Endothelial cell (in vitro differentiated cells): ENCODE data around the gene AXDND1. TPM values are rescaled to one million over a fixed set of nuclear protein-coding genes. Genes with fewer than 3 reads are reported as not detected.
A peak's percentile ranks its signal among the peaks of the same experiment; 100 is the strongest.

Experiments used
- DNase-seq: peaks from one replicate; pipeline ENCODE4 v3.0.0; 2021; ENCODE audit warnings: low spot score
- H3K27ac Mint-ChIP-seq: one replicate; pipeline ENCODE4 v1.8.0; 2021; ENCODE audit warnings: mixed read lengths, inconsistent platforms; ENCODE audit not compliant: unreplicated experiment
- H3K27me3 Mint-ChIP-seq: one replicate; pipeline ENCODE4 v1.8.0; 2021; ENCODE audit warnings: mild to moderate bottlenecking, moderate library complexity, mixed read lengths, inconsistent platforms; ENCODE audit not compliant: unreplicated experiment
- H3K36me3 Mint-ChIP-seq: one replicate; pipeline ENCODE4 v1.8.0; 2021; ENCODE audit warnings: mild to moderate bottlenecking, low read depth, mixed read lengths, inconsistent platforms; ENCODE audit not compliant: unreplicated experiment
- H3K4me1 Mint-ChIP-seq: one replicate; pipeline ENCODE4 v1.8.0; 2021; ENCODE audit warnings: mild to moderate bottlenecking, mixed read lengths, inconsistent platforms; ENCODE audit not compliant: unreplicated experiment
- H3K4me3 Mint-ChIP-seq: one replicate; pipeline ENCODE4 v1.8.0; 2021; ENCODE audit warnings: mild to moderate bottlenecking, mixed read lengths, inconsistent platforms; ENCODE audit not compliant: unreplicated experiment
- H3K9me3 Mint-ChIP-seq: one replicate; pipeline ENCODE4 v1.8.0; 2021; ENCODE audit warnings: mixed read lengths, inconsistent platforms; ENCODE audit not compliant: unreplicated experiment
- long read RNA-seq: library from polyadenylated mRNA; unstranded; transcript quantifications from one replicate; pipeline ENCODE4 v2.0.0, GENCODE V29; 2020; ENCODE audit not compliant: unreplicated experiment
- total RNA-seq: library from RNA; stranded (reverse); fragmentation: NEBNext Ultra II Directional; extraction: Animal tissue kit (Norgen Biotek cat#: 25700); gene quantifications from one replicate; pipeline ENCODE4 v1.2.1, GENCODE V29; 2021; ENCODE audit not compliant: unreplicated experiment
- TF ChIP-seq, protein P1 (sequence below): fragments of 200-600 bp; sonication (generic); IDR thresholded peaks from one replicate; pipeline ENCODE4 v1.5.0; 2021; ENCODE audit warnings: antibody characterized with exemption; ENCODE audit not compliant: unreplicated experiment

Gene AXDND1, protein sequence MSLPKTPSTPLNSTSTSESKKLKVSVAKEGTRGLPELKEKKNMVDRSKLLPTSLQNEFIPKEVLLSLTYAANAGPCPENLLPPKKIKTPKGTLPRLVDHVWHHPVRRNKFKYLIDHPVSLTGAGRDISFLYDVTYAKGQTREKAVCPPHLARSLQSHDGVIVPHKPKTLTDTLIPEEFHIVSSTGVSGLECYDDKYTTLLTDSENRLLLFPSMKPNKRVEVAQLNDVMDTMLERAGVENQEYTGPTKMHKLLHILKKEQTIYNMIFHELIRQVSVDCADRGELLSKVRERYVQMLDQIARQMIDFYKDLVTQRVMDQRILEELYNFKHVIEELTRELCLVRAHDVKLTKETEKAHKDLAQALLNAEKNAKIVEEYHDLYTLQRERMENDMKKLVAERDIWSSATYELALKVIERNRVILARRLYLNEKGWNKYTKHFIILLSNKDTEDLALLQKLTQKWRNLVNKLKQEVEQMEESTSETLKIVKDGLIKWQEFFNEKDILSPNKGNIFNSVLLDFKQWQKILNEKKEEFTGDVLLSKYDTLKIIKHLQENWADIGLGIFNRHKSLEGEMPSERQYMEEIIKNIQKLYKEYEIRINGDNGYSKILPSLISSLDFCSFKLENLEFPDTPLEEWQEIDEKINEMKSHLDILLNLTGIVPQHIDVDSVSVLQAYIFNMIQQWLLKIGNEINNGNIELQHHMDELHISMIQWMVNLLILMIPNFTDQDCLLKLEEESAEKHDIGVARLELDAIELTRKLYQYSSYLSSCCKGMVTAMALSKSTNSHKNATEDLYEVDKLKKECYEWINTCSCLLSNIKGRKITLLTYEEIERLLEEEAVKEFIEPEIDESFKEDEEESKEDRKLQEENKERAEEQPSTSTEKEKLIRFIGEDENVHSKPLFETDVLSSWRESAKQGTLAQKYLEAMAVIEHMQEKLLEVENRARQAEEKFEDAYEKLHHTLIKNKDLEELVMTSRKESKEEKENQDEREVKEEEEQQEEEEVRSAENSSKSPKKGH
- total RNA-seq, result not detected
- long read RNA-seq, result 0 reads

DNA sequence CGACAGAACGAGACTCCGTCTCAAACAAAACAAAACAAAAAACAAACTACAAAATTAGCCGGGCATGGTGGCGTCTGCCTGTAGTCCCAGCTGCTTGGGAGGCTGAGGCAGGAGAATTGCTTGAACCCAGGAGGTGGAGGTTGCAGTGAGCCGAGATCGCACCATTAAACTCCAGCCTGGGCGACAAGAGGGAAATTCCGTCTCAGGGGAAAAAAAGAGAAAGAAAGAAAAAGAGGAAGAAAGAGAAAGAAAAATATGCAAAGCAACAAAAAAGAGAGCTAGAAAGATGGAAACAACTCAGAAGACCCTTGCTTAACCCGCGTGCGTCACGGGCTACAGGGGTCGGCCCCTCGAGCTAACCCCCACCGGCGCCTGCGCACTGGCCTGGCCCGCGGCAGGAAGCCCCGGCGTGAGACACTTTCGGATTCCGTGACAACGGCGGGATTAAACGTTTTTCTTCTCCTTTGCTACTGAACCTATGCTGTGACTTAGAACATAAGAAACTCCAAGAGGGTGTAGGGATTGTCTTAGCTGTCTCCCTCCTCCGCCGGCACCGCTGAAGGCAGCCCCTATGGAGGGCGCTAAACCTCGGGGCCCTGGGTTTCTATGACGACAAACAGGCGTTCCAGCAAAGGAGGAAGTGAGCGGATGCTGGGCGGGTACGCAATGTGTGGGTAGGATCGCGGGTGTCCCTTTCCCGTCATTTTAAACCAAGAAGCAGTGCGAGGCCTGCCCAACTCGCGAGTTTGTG, at the start of gene AXDND1:
TSS of gene AXDND1 (plus strand) at position 630 of the 751 bp plus-strand sequence. CDS start 539 bp downstream, outside the sequence.
- TF ChIP-seq, protein P1, sequence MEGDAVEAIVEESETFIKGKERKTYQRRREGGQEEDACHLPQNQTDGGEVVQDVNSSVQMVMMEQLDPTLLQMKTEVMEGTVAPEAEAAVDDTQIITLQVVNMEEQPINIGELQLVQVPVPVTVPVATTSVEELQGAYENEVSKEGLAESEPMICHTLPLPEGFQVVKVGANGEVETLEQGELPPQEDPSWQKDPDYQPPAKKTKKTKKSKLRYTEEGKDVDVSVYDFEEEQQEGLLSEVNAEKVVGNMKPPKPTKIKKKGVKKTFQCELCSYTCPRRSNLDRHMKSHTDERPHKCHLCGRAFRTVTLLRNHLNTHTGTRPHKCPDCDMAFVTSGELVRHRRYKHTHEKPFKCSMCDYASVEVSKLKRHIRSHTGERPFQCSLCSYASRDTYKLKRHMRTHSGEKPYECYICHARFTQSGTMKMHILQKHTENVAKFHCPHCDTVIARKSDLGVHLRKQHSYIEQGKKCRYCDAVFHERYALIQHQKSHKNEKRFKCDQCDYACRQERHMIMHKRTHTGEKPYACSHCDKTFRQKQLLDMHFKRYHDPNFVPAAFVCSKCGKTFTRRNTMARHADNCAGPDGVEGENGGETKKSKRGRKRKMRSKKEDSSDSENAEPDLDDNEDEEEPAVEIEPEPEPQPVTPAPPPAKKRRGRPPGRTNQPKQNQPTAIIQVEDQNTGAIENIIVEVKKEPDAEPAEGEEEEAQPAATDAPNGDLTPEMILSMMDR, result no peak
- DNase-seq, result peak; percentile 82
- H3K4me3 Mint-ChIP-seq, result peak within 1 kb of the TSS; percentile 89
- H3K9me3 Mint-ChIP-seq, result no peaks in the 10 kb centered on the region
- peaks cover 4% of the 10 kb centered on the region for H3K27me3 Mint-ChIP-seq
- H3K4me1 Mint-ChIP-seq, result peaks cover 4% of the 10 kb centered on the region
- no peaks in the 10 kb centered on the region for H3K36me3 Mint-ChIP-seq
- H3K27ac Mint-ChIP-seq, result peak within 1 kb of the TSS; percentile 99

DNA sequence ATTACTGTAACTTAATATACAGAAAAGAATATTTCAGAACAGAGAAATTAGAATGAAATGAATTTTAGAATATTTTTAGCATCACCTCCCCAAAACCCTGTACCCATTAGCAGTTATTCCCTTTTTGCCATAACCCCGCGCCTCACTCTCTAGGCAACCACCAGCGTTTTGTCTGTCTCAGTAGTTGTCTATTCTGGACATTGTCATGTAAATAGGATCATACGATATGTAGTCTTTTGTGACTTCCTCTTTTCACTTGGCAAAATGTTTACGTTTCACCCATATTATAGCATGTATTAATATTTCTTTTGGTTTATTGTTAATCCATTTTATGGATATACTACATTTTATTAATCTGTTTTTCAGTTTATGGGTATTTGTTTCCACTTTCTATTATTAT, 47.3 kb upstream of the AXDND1 start:
- no peaks in the 10 kb centered on the region for H3K9me3 Mint-ChIP-seq
- H3K4me3 Mint-ChIP-seq, result no peak overlapping the region
- TF ChIP-seq, protein P1, result no peak
- H3K36me3 Mint-ChIP-seq, result peaks cover 11% of the 10 kb centered on the region
- H3K4me1 Mint-ChIP-seq, result peaks cover 11% of the 10 kb centered on the region
- H3K27me3 Mint-ChIP-seq, result no peaks in the 10 kb centered on the region
- no peak for DNase-seq
- H3K27ac Mint-ChIP-seq, result no peak overlapping the region

DNA sequence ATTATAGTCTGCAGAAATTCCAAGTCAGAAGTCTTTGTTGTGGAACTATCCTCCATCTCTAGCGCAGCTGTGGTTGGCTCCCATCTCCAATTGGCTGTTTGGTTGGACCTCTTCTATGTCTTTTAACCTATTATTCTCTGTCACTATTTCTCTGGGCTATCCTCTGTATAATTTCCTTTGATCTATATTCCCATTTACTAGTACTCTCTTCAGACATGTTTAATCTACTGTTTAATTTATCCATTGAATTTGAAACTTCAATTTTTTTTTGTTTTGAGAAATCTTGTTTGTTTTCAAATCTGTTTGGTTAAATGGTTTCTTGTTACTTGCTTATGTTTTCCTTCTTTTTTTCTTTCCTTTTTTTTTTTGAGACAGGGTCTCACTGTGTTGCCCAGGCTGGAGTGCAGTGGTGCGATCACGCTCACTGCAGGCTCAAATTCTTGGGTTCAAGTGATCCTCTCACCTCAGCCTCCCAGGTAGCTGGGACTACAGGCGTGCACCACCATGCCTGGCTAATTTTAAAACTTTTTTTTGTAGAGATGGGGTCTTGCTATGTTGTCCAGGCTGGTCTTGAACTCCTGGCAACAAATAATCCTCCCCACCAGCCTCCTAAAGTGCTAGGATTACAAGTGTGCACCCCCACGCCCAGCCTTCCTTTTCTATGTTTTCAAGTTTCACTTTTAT, 44.1 kb upstream of the AXDND1 start:
- no peak for DNase-seq
- H3K36me3 Mint-ChIP-seq, result peaks cover 11% of the 10 kb centered on the region
- H3K4me1 Mint-ChIP-seq, result peaks cover 14% of the 10 kb centered on the region
- H3K9me3 Mint-ChIP-seq, result no peaks in the 10 kb centered on the region
- no peaks in the 10 kb centered on the region for H3K27me3 Mint-ChIP-seq
- H3K27ac Mint-ChIP-seq, result no peak overlapping the region
- TF ChIP-seq, protein P1, result no peak
- no peak overlapping the region for H3K4me3 Mint-ChIP-seq

DNA sequence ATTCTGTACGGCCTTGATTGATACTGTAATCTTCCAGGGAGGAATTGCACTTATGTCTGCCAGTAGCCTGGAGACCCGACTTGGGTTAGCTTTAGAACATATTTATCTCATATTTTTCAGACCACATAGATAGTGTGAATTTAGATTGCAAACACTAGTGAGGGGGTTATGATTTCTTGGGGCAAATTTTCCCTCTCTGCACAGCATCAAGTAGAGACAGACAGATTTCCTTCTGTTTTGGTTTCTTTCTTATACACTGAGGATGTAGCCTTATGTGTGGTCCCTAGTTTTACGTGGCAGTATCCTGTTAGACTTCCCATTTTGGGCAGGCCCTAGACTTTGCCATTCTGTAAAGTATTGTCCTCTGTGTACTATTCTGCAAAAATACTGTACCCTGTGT, 43.2 kb upstream of the AXDND1 start:
- Mint-ChIP-seq H3K36me3 (peaks cover 11% of the 10 kb centered on the region), H3K27me3 (no peaks in the 10 kb centered on the region), H3K27ac (peak overlapping the region; percentile 74), H3K4me1 (peaks cover 14% of the 10 kb centered on the region), H3K9me3 (no peaks in the 10 kb centered on the region), H3K4me3 (no peak overlapping the region)
- TF ChIP-seq, protein P1, result no peak
- no peak for DNase-seq
